Heart left ventricle (tissue), 16 donors: Measurements from ENCODE around the gene ATP11B. TPM values are rescaled to one million over a fixed set of nuclear protein-coding genes. Genes with fewer than 3 reads are reported as not detected.
"Not testable (repeated sequence)": the region's sequence is repeated elsewhere in the genome, so short reads cannot be mapped to it uniquely, and the experiment has no call there.

Experiments
- ATAC-seq, 4 donors: fragments of 200-7000 bp; cut with Tn5 transposase; one replicate each; pipeline ENCODE4 v1.9.1; 2020 to 2022; ENCODE audit warnings: moderate library complexity in 4 of 4, mild to moderate bottlenecking in 3 of 4, moderate number of reproducible peaks in 1 of 4
- DNase-seq, 5 donors: peaks; one replicate each; pipeline ENCODE4 v3.0.0-alpha.2; 2020
- H3K27ac ChIP-seq, 12 donors: fragments of 200-600 bp; sonication (generic) in 4 of 12; one replicate each; pipeline versions ENCODE4 v1.5.0 to v1.8.0; 2016 to 2022; ENCODE audit warnings: mild to moderate bottlenecking in 2 of 12
- H3K27me3 ChIP-seq, 9 donors: fragments of 200-600 bp; sonication (generic) in 2 of 9; one replicate each; pipeline versions ENCODE4 v1.5.1 to v1.8.0; 2016 to 2022; ENCODE audit warnings: mild to moderate bottlenecking in 3 of 9
- H3K36me3 ChIP-seq, 9 donors: fragments of 200-600 bp; sonication (generic) in 2 of 9; one replicate each; pipeline versions ENCODE4 v1.5.0 to v1.8.0; 2018 to 2022; ENCODE audit warnings: mild to moderate bottlenecking in 2 of 9
- H3K4me1 ChIP-seq, 12 donors: fragments of 200-600 bp; sonication (generic) in 4 of 12; one replicate each; pipeline versions ENCODE4 v1.5.0 to v1.8.0; 2016 to 2022; ENCODE audit warnings: mild to moderate bottlenecking in 3 of 12
- H3K4me3 ChIP-seq, 12 donors: fragments of 200-600 bp; sonication (generic) in 4 of 12; one replicate each; pipeline versions ENCODE4 v1.5.0 to v1.8.0; 2017 to 2022; ENCODE audit warnings: mild to moderate bottlenecking in 9 of 12, moderate library complexity in 4 of 12
- H3K9me3 ChIP-seq, 12 donors: fragments of 200-600 bp; sonication (generic) in 4 of 12; one replicate each; pipeline versions ENCODE4 v1.5.0 to v1.8.0; 2016 to 2022; ENCODE audit warnings: mild to moderate bottlenecking in 1 of 12
- POLR2A ChIP-seq, 2 donors: fragments of 450-650 bp; IDR thresholded peaks; one replicate each; pipeline ENCODE4 v1.6.1; 2017; ENCODE audit warnings: antibody characterized with exemption in 2 of 2, mild to moderate bottlenecking in 2 of 2, moderate library complexity in 2 of 2
- WGBS, 4 donors: extraction: QIAGEN DNeasy Blood & Tissue Kit in 2 of 4; methylation state at CpG; one replicate each; pipeline versions ENCODE4 v1.1.5 to v1.1.7; 2013 to 2018; 5-methylcytosine and 5-hydroxymethylcytosine counted together
- intact Hi-C, 10 donors: fragments of 100-400 bp; cut with DNase I; formaldehyde crosslinking; loops; one replicate each; pipeline versions ENCODE4 v1.11.1 to v1.14.2; 2022
- polyA plus RNA-seq, 2 donors: library from polyadenylated mRNA; stranded (reverse); fragments of 200-250 nt; gene quantifications; one replicate each; pipeline ENCODE4 v1.2.3, GENCODE V29; 2013
- total RNA-seq, 9 donors: library from RNA; depleted of rRNA in 2 of 9; stranded (reverse); fragments of >200 nt in 2 of 9; fragmentation: NEBNext Ultra II Directional in 3 of 9; extraction: Animal tissue kit (Norgen Biotek cat#: 25700) in 3 of 9; gene quantifications; one replicate each; pipeline versions ENCODE4 v1.1.0 to v1.2.4, GENCODE V29; 2016 to 2023
- TF ChIP-seq, protein P1 (sequence below), 12 donors: fragments of 200-600 bp; sonication (generic) in 4 of 12; IDR thresholded peaks; one replicate each; pipeline versions ENCODE4 v1.5.0 to v1.8.0; 2018 to 2022; ENCODE audit warnings: antibody characterized with exemption in 12 of 12, mild to moderate bottlenecking in 5 of 12
- donor health status: ischemic (EF 13 %, LVEDD 7.1; RV severe dilation, severe dysfunction).
- donor health status: healthy with polysubstance abuse.
- donor health status: DM: no; HTN: yes; CAD: no.
- donor health status: DM: no; HTN: no; CAD: no.
- donor health status: ischemic (EF 25% LVEDD 6.9; RV normal size, moderate dysfunction).
- donor health status: ischemic (EF 25% LVEDD 5.7; RV mildly dilated, moderate dysfunction).
- donor health status: healthy.
- donor health status: DM: yes; HTN: yes; CAD: no.
- donor health status: ischemic (EF 35%, LVEDD 5.7; RV mildly dilated, moderate dysfunction).
- donor health status: nonischemic (EF 11% LVEDD 7.7; RV severe dilation, severe dysfunction).
- donor health status: DM: yes; HTN: yes; CAD: no.
- donor health status: PGD.
- donor health status: ischemic (EF 29% LVEDD 5.4; RV normal size, mild dysfunction).
- donor health status: nonischemic (EF 23%, LVEDD 6.1; RV moderate dilation, normal function).

The ATP11B gene
- total and polyA plus RNA-seq, 11 donors = 4.9 to 45.6 (median 30.9) TPM

DNA sequence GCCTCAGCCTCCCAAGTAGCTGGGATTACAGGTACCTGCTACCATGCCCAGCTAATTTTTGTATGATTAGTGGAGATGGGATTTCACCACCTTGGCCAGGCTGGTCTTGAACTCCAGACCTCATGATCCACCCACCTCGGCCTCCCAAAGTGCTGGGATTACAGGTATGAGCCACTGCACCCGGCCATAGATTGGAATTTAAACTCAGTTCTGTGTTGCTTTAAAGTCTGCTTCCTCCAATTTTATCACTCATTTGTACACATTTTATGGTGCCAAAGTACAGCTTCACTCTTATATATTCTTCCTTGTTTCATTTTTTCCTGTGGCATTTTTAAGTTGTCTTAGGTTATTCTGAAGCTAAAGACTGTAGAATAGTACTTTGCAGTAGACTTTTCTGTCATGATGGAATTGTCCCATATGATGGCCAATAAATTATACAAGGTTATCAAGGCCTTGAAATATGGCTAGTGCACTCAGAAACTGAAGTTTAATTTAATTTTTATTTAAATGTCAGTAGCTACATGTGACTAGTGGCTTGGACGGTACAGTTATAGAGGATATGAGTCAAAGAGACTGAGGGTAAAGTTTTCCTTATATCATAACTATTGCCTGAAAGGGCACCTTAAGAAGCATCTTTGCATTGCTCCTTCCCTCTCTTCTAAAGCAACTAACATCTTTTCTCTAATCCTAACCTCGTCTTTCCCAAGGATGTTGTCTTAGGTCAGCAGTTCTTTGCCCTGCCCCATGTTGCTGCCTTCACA lies 28.1 kb downstream of the ATP11B start:
- H3K36me3 ChIP-seq = peaks cover 0 to 23% (median 13%) of the 10 kb centered on the region in 9 donors
- H3K27ac ChIP-seq = no peak overlapping the region
- H3K4me3 ChIP-seq = no peak overlapping the region
- WGBS, 4 donors = 91 to 98% (median 97%) methylated on average over 4 of the region's 4 CpGs
- H3K4me1 ChIP-seq = peaks cover 0 to 30% (median 5%) of the 10 kb centered on the region in 12 donors
- TF ChIP-seq, protein P1, sequence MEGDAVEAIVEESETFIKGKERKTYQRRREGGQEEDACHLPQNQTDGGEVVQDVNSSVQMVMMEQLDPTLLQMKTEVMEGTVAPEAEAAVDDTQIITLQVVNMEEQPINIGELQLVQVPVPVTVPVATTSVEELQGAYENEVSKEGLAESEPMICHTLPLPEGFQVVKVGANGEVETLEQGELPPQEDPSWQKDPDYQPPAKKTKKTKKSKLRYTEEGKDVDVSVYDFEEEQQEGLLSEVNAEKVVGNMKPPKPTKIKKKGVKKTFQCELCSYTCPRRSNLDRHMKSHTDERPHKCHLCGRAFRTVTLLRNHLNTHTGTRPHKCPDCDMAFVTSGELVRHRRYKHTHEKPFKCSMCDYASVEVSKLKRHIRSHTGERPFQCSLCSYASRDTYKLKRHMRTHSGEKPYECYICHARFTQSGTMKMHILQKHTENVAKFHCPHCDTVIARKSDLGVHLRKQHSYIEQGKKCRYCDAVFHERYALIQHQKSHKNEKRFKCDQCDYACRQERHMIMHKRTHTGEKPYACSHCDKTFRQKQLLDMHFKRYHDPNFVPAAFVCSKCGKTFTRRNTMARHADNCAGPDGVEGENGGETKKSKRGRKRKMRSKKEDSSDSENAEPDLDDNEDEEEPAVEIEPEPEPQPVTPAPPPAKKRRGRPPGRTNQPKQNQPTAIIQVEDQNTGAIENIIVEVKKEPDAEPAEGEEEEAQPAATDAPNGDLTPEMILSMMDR (IDR thresholded peaks at IDR 0.05) = no peak
- TF ChIP-seq POLR2A (IDR thresholded peaks at IDR 0.05) = no peak
- H3K9me3 ChIP-seq = peaks cover 0 to 4% (median 0%) of the 10 kb centered on the region in 12 donors
- no peaks in the 10 kb centered on the region for H3K27me3 ChIP-seq
- intact Hi-C loops = no loop called here
- ATAC-seq (no peak), DNase-seq (no peak)

DNA sequence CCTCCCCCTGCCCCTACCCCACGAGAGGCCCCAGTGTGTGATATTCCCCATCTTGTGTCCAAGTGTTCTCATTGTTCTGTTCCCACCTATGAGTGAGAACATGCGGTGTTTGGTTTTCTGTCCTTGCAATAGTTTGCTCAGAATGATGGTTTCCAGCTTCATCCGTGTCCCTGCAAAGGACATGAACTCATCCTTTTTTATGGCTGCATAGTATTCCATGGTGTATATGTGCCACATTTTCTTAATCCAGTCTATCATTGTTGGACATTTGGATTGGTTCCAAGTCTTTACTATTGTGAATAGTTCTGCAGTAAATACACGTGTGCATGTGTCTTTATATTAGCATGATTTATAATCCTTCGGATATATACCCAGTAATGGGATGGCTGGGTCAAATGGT lies 29.0 kb downstream of the ATP11B start:
- H3K36me3 ChIP-seq = peaks cover 0 to 23% (median 13%) of the 10 kb centered on the region in 9 donors
- H3K27me3 ChIP-seq, H3K27ac ChIP-seq, DNase-seq, H3K9me3 ChIP-seq, intact Hi-C loops, ATAC-seq, H3K4me3 ChIP-seq: not testable (repeated sequence)
- WGBS, 4 donors = 96 to 98% (median 97%) methylated on average over 5 of the region's 5 CpGs
- H3K4me1 ChIP-seq = peaks cover 0 to 23% (median 4%) of the 10 kb centered on the region in 12 donors

DNA sequence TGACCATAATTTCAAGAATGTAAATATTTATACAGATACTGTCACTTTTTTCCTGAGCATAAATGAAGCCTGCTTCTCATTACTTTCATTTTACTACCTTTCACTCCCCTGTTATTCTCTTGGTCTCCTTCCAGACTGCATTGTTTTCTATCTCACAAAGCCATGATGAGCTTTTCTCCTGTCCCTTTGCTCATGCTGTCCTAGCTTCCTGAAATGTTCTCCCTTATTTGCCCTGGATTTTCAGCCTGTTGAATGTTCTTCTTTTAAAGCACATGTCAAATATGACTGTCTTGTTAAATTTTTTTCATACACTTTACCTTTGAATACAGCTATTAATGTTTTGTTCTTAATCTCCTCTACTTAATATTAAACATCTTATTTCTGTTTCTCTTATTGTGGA lies 31.7 kb downstream of the ATP11B start:
- H3K4me3 ChIP-seq = no peak overlapping the region
- no peaks in the 10 kb centered on the region for H3K27me3 ChIP-seq
- H3K9me3 ChIP-seq = peaks cover 0 to 4% (median 0%) of the 10 kb centered on the region in 12 donors
- peaks cover 0 to 34% (median 21%) of the 10 kb centered on the region in 9 donors for H3K36me3 ChIP-seq
- peaks cover 0 to 14% (median 3%) of the 10 kb centered on the region in 12 donors for H3K4me1 ChIP-seq
- DNase-seq (no peak), ATAC-seq (no peak)
- intact Hi-C loops = no loop called here
- TF ChIP-seq, protein P1 (IDR thresholded peaks at IDR 0.05) = no peak
- TF ChIP-seq POLR2A (IDR thresholded peaks at IDR 0.05) = no peak
- H3K27ac ChIP-seq = no peak overlapping the region

DNA sequence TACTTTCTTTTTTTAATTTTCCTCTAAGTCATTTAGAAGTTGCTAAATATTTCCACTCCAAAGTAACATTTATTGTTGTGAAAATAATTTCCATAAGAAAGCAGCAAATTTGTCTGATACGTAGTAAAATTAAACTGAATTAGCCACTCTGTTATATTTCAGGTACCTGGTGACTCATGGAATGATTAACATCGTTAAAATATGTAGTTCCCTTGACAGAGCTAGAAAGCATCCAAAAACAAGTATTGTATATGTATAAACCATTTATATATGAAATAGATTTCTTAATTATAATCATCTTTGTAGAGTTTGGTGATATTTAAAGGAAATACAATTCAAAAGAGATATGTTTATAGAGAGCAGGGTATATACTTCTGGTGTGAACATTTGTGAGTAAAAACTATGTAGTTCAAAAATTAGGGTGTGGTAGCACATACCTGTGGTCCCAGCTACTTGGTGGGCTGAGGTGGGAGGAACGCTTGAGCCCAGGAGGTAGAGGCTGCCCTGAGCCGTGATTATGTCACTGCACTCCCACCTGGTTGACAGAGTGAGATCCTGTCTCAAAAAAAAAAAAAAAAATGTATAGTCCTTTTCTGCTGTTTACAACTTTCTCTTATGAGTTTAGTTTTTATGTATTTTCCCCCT lies 36.6 kb downstream of the ATP11B start:
- H3K4me3 ChIP-seq = no peak overlapping the region
- H3K27me3 ChIP-seq = no peaks in the 10 kb centered on the region
- WGBS, 4 donors = 93 to 98% (median 96%) methylated on average over 4 of the region's 4 CpGs
- ATAC-seq = no peak
- H3K27ac ChIP-seq = no peak overlapping the region
- peaks cover 0 to 12% (median 1%) of the 10 kb centered on the region in 12 donors for H3K4me1 ChIP-seq
- no peak for DNase-seq
- no peaks in the 10 kb centered on the region for H3K9me3 ChIP-seq
- peaks cover 0 to 54% (median 35%) of the 10 kb centered on the region in 9 donors for H3K36me3 ChIP-seq
- intact Hi-C loops = no loop called here
- TF ChIP-seq, protein P1 (IDR thresholded peaks at IDR 0.05) = no peak
- TF ChIP-seq POLR2A (IDR thresholded peaks at IDR 0.05) = no peak
